Right kidney (tissue), 1 donor: ENCODE measurements around the gene SCAPER.

Experiments used
- DNase-seq: peaks from one replicate; pipeline ENCODE4 v3.0.0-alpha.2; 2016

The SCAPER gene

GRCh38 chr15:76337696-76338485, 567.2 kb downstream of the SCAPER start:
- peak; percentile 85 for DNase-seq

GRCh38 chr15:76337059-76337695, 568.0 kb downstream of the SCAPER start:
- peak; percentile 76 for DNase-seq

- DNase-seq = peak; percentile 63
These were observed 568.7 kb downstream of the SCAPER start, which contains the start of gene ISL2 for GRCh38 chr15:76336254-76337058. Gene ISL2 (plus strand): TSS chr15:76336773. CDS start chr15:76336884, 111 bp downstream.

- peak; percentile 74 for DNase-seq
These were observed 569.6 kb downstream of the SCAPER start for GRCh38 chr15:76335307-76336253.

GRCh38 chr15:76334438-76335306, 570.5 kb downstream of the SCAPER start:
- DNase-seq = no peak

GRCh38 chr15:76333720-76334437, 571.3 kb downstream of the SCAPER start:
- no peak for DNase-seq

GRCh38 chr15:76333309-76333708, 571.8 kb downstream of the SCAPER start:
- no peak for DNase-seq

- DNase-seq = no peak
These were observed 572.3 kb downstream of the SCAPER start for GRCh38 chr15:76332796-76333195.

- no peak for DNase-seq
These were observed 575.0 kb downstream of the SCAPER start for GRCh38 chr15:76330080-76330680.

- no peak for DNase-seq
These were observed 576.2 kb downstream of the SCAPER start for GRCh38 chr15:76328958-76329357.

GRCh38 chr15:76328106-76328696, 576.9 kb downstream of the SCAPER start:
- no peak for DNase-seq

- no peak for DNase-seq
These were observed 577.7 kb downstream of the SCAPER start for GRCh38 chr15:76327191-76328105.

- no peak for DNase-seq
These were observed 579.4 kb downstream of the SCAPER start for GRCh38 chr15:76325704-76326103.

- DNase-seq = no peak
These were observed 581.1 kb downstream of the SCAPER start for GRCh38 chr15:76324066-76324465.

GRCh38 chr15:76321602-76322001, 583.5 kb downstream of the SCAPER start:
- no peak for DNase-seq

GRCh38 chr15:76321171-76321570, 584.0 kb downstream of the SCAPER start:
- no peak for DNase-seq

- DNase-seq = no peak
These were observed 585.1 kb downstream of the SCAPER start for GRCh38 chr15:76320012-76320411.

- no peak for DNase-seq
These were observed 591.4 kb downstream of the SCAPER start for GRCh38 chr15:76313731-76314130.
